ENCODE data around the gene DOK4. TPM values are rescaled to one million over a fixed set of nuclear protein-coding genes. Genes with fewer than 3 reads are reported as not detected.

Gene DOK4
- total and polyA plus RNA-seq, 2 donors (not counting 1 experiment from before 2014, with no cell fraction given): 1.6 to 2.5 TPM

DNA sequence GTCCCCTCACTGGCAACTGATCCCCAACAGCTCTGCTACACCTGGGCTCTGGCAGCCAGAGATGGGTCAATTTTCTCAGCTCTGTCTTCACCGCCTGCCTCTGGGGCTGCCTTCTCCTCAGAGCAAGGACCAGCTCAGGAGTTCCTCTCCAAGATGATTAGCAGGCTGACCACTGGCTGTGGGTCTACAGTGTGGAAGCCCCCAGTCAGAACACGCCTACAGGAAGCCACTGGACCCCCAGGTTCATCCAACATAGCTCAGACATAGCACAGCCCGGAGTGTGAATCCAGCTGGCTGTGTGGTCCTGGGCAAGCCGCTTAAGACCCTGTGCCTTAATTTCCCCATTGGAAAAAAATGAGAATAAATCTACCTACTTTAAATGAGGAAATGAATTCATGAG lies 4.9 kb downstream of the DOK4 start:
- H3K4me1 ChIP-seq (ENCODE audit: control insufficient read depth in 2 of 2, insufficient read depth in 2 of 2, low read length in 2 of 2): peaks cover 29 to 41% of the 10 kb centered on the region in 2 donors
- H3K27me3 ChIP-seq (replicated peaks in 1 of 4; ENCODE audit: control extremely low read depth in 1 of 4, control insufficient read depth in 3 of 4, insufficient read depth in 4 of 4, low read length in 3 of 4): peaks cover 0 to 26% (median 3%) of the 10 kb centered on the region in 4 experiments
- no peak overlapping the region for H3K4me3 Mint-ChIP-seq
- no peak overlapping the region for H3K27ac ChIP-seq (ENCODE audit: low read length in 2 of 2)
- ATAC-seq (ENCODE audit: low read depth): no peak
- no peak for TF ChIP-seq EZH2 (IDR thresholded peaks at IDR 0.05; ENCODE audit: borderline replicate concordance, insufficient read depth, low read depth, low read length, poor library complexity, severe bottlenecking)
- TF ChIP-seq, protein P1, sequence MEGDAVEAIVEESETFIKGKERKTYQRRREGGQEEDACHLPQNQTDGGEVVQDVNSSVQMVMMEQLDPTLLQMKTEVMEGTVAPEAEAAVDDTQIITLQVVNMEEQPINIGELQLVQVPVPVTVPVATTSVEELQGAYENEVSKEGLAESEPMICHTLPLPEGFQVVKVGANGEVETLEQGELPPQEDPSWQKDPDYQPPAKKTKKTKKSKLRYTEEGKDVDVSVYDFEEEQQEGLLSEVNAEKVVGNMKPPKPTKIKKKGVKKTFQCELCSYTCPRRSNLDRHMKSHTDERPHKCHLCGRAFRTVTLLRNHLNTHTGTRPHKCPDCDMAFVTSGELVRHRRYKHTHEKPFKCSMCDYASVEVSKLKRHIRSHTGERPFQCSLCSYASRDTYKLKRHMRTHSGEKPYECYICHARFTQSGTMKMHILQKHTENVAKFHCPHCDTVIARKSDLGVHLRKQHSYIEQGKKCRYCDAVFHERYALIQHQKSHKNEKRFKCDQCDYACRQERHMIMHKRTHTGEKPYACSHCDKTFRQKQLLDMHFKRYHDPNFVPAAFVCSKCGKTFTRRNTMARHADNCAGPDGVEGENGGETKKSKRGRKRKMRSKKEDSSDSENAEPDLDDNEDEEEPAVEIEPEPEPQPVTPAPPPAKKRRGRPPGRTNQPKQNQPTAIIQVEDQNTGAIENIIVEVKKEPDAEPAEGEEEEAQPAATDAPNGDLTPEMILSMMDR (IDR thresholded peaks at IDR 0.05): no peak
- H3K4me2 ChIP-seq (replicated peaks; ENCODE audit: low read depth, low read length, poor library complexity, severe bottlenecking): no peak overlapping the region
- H3K9me3 Mint-ChIP-seq (ENCODE audit: insufficient read depth): no peaks in the 10 kb centered on the region
- intact Hi-C loops (cut with micrococcal nuclease): no loop called here
- ChIA-PET CTCF (interaction anchor here (2.6 kb wide), 1 partner anchor 39 kb away, joined by 8 read pairs; no protein-coding TSS in a partner anchor), POLR2A (interaction anchor here (0.6 kb wide), 1 partner anchor 105 kb away, joined by 3 read pairs; no protein-coding TSS in a partner anchor)
- no peaks in the 10 kb centered on the region for H3K9me3 ChIP-seq (ENCODE audit: control extremely low read depth in 1 of 3, control insufficient read depth in 2 of 3, insufficient read depth in 1 of 3, low read length in 2 of 3)
- H4K20me1 ChIP-seq (ENCODE audit: control insufficient read depth, insufficient read depth, low read length, poor library complexity, severe bottlenecking): no peaks in the 10 kb centered on the region
- DNase-seq: no peak
- H3K27me3 Mint-ChIP-seq: peaks cover 17% of the 10 kb centered on the region
- H2AFZ ChIP-seq (ENCODE audit: insufficient read depth, low read depth, low read length, poor library complexity, severe bottlenecking): no peak overlapping the region
- H3K79me2 ChIP-seq (ENCODE audit: control insufficient read depth, insufficient read depth, low read length): no peaks in the 10 kb centered on the region
- H3K9ac ChIP-seq (ENCODE audit: low read length): no peak overlapping the region
- H3K27ac Mint-ChIP-seq: no peak overlapping the region
- no peaks in the 10 kb centered on the region for H3K36me3 ChIP-seq (replicated peaks in 1 of 2; ENCODE audit: control extremely low read depth in 1 of 2, control insufficient read depth in 1 of 2, extremely low read depth in 1 of 2, insufficient read depth in 2 of 2, low read length in 1 of 2)
- H3K4me1 Mint-ChIP-seq: peaks cover 32% of the 10 kb centered on the region
- no peak overlapping the region for H3K4me3 ChIP-seq (ENCODE audit: control extremely low read depth in 1 of 5, extremely low read depth in 1 of 5, insufficient read depth in 1 of 5, low read depth in 2 of 5, low read length in 4 of 5)
- WGBS (ENCODE audit: insufficient coverage): 94% methylated on average over 2 of the region's 4 CpGs

DNA sequence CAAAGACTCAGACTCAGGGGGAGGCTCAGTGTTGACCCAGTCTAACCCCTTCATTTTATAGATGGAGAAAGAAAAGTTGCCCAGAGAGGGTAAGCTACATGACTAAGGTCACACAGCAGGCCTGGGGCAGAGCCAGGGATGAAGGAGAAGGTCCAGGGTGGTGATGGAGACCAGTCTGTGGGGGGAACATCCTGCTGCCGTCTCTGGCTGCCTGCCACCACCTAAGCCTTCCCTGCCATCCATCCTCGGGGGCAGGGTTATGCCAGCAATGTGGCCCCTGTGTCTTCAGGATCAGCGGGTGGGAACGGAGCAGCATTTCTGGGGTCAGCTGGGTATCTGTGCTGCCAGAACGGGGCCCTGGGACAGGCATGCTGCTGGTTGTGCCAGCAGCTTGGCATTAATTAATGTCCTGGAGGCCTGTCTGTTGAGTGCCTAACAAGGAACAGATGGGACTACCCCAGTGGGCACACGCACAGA lies 5.5 kb downstream of the DOK4 start:
- Histone ChIP-seq H3K79me2 (ENCODE audit: control insufficient read depth, insufficient read depth, low read length) (no peaks in the 10 kb centered on the region), H3K9ac (ENCODE audit: low read length) (no peak overlapping the region), H3K36me3 (replicated peaks in 1 of 2; ENCODE audit: control extremely low read depth in 1 of 2, control insufficient read depth in 1 of 2, extremely low read depth in 1 of 2, insufficient read depth in 2 of 2, low read length in 1 of 2) (no peaks in the 10 kb centered on the region), H2AFZ (ENCODE audit: insufficient read depth, low read depth, low read length, poor library complexity, severe bottlenecking) (no peak overlapping the region), H3K9me3 (ENCODE audit: control extremely low read depth in 1 of 3, control insufficient read depth in 2 of 3, insufficient read depth in 1 of 3, low read length in 2 of 3) (no peaks in the 10 kb centered on the region), H3K27me3 (replicated peaks in 1 of 4; ENCODE audit: control extremely low read depth in 1 of 4, control insufficient read depth in 3 of 4, insufficient read depth in 4 of 4, low read length in 3 of 4) (peaks cover 0 to 23% (median 2%) of the 10 kb centered on the region in 4 experiments), H3K4me1 (ENCODE audit: control insufficient read depth in 2 of 2, insufficient read depth in 2 of 2, low read length in 2 of 2) (peaks cover 33 to 43% of the 10 kb centered on the region in 2 donors), H4K20me1 (ENCODE audit: control insufficient read depth, insufficient read depth, low read length, poor library complexity, severe bottlenecking) (no peaks in the 10 kb centered on the region), H3K27ac (ENCODE audit: low read length in 2 of 2) (no peak overlapping the region), H3K4me3 (ENCODE audit: control extremely low read depth in 1 of 5, extremely low read depth in 1 of 5, insufficient read depth in 1 of 5, low read depth in 2 of 5, low read length in 4 of 5) (no peak overlapping the region), H3K4me2 (replicated peaks; ENCODE audit: low read depth, low read length, poor library complexity, severe bottlenecking) (no peak overlapping the region)
- H3K9me3 Mint-ChIP-seq (ENCODE audit: insufficient read depth): no peaks in the 10 kb centered on the region
- 91% methylated on average over 6 of the region's 6 CpGs for WGBS (ENCODE audit: insufficient coverage)
- ChIA-PET POLR2A (no interaction called here), CTCF (interaction anchor here (2.6 kb wide), 1 partner anchor 39 kb away, joined by 8 read pairs; no protein-coding TSS in a partner anchor)
- intact Hi-C loops (cut with micrococcal nuclease): no loop called here
- no peak for ATAC-seq (ENCODE audit: low read depth)
- peaks cover 35% of the 10 kb centered on the region for H3K4me1 Mint-ChIP-seq
- H3K27ac Mint-ChIP-seq: no peak overlapping the region
- TF ChIP-seq, protein P1 (IDR thresholded peaks at IDR 0.05): no peak
- TF ChIP-seq EZH2 (IDR thresholded peaks at IDR 0.05; ENCODE audit: borderline replicate concordance, insufficient read depth, low read depth, low read length, poor library complexity, severe bottlenecking): no peak
- no peak for DNase-seq
- H3K27me3 Mint-ChIP-seq: peaks cover 17% of the 10 kb centered on the region
- no peak overlapping the region for H3K4me3 Mint-ChIP-seq
